Activated T-helper 1 cell treated with anti-CD3 and anti-CD28 coated beads, Interleukin-2, amount 50 U/mL, for 16 hours (primary cell): ENCODE results near the gene TRIM27.
A peak's percentile ranks its signal among the peaks of the same experiment; 100 is the strongest.
"Not testable (repeated sequence)": the region's sequence is repeated elsewhere in the genome, so short reads cannot be mapped to it uniquely, and the experiment has no call there.

Experiments used
- DNase-seq, 2 donors: peaks; one replicate each; pipeline ENCODE4 v3.0.0-alpha.2; 2020; ENCODE audit warnings: low read depth in 1 of 2, low spot score in 1 of 2

TRIM27 gene

GRCh38 chr6:28896505-28897368 is 27.0 kb downstream of the TRIM27 start:
- peak in 1 of 2 donors; percentile 19 for DNase-seq

- peak; percentile 74 to 75 for DNase-seq
These were observed 28.5 kb downstream of the TRIM27 start for GRCh38 chr6:28895131-28895812.

GRCh38 chr6:28893172-28893799 is 30.5 kb downstream of the TRIM27 start:
- no peak for DNase-seq

- no peak for DNase-seq
These were observed 31.3 kb downstream of the TRIM27 start for GRCh38 chr6:28892525-28892924.

GRCh38 chr6:28887796-28888496 is 35.8 kb downstream of the TRIM27 start:
- no peak for DNase-seq

- no peak for DNase-seq
These were observed 37.7 kb downstream of the TRIM27 start for GRCh38 chr6:28886079-28886439.

GRCh38 chr6:28884423-28885131 is 39.2 kb downstream of the TRIM27 start:
- DNase-seq, result peak; percentile 41 to 49

GRCh38 chr6:28880894-28881780 is 42.6 kb downstream of the TRIM27 start:
- peak in 1 of 2 donors; percentile 20 for DNase-seq

- DNase-seq, result no peak
These were observed 43.3 kb downstream of the TRIM27 start for GRCh38 chr6:28880519-28880893.

GRCh38 chr6:28876710-28877109 is 47.1 kb downstream of the TRIM27 start:
- DNase-seq, result no peak

- DNase-seq, result no peak
These were observed 48.5 kb downstream of the TRIM27 start for GRCh38 chr6:28875191-28875747.

GRCh38 chr6:28872157-28872817 is 51.5 kb downstream of the TRIM27 start:
- not testable (repeated sequence) for DNase-seq

GRCh38 chr6:28871335-28872156 is 52.2 kb downstream of the TRIM27 start:
- no peak for DNase-seq

GRCh38 chr6:28868873-28869272 is 54.9 kb downstream of the TRIM27 start:
- no peak for DNase-seq

GRCh38 chr6:28867086-28867409 is 56.7 kb downstream of the TRIM27 start:
- no peak for DNase-seq

GRCh38 chr6:28866205-28867085 is 57.3 kb downstream of the TRIM27 start:
- DNase-seq, result peak; percentile 48 to 62
